ENCODE measurements around the gene MYOD1.

The MYOD1 gene

GRCh38 chr11:17751558-17751957 is 32.2 kb downstream of the MYOD1 start:
- DNase-seq: no peak

- no peak for DNase-seq
Measured at GRCh38 chr11:17752144-17752543, 32.8 kb downstream of the MYOD1 start.

- no peak for DNase-seq
Measured at GRCh38 chr11:17753153-17753552, 33.8 kb downstream of the MYOD1 start.

GRCh38 chr11:17753641-17754040 is 34.3 kb downstream of the MYOD1 start:
- DNase-seq: no peak

- no peak for DNase-seq
Measured at GRCh38 chr11:17755891-17756290, 36.5 kb downstream of the MYOD1 start.

GRCh38 chr11:17760102-17761029 is 41.0 kb downstream of the MYOD1 start:
- no peak for DNase-seq

- DNase-seq: no peak
Measured at GRCh38 chr11:17762309-17762974, 43.1 kb downstream of the MYOD1 start.

- no peak for DNase-seq
Measured at GRCh38 chr11:17763244-17763643, 43.9 kb downstream of the MYOD1 start.

- DNase-seq: no peak
Measured at GRCh38 chr11:17763703-17764102, 44.3 kb downstream of the MYOD1 start.

- no peak for DNase-seq
Measured at GRCh38 chr11:17764446-17765218, 45.3 kb downstream of the MYOD1 start.

- no peak for DNase-seq
Measured at GRCh38 chr11:17765356-17766072, 46.1 kb downstream of the MYOD1 start.

GRCh38 chr11:17766073-17766359 is 46.6 kb downstream of the MYOD1 start:
- DNase-seq: no peak

GRCh38 chr11:17766590-17766989 is 47.2 kb downstream of the MYOD1 start:
- no peak for DNase-seq

GRCh38 chr11:17767301-17767885 is 48.0 kb downstream of the MYOD1 start:
- DNase-seq: no peak

- no peak for DNase-seq
Measured at GRCh38 chr11:17767914-17768313, 48.5 kb downstream of the MYOD1 start.

- DNase-seq: no peak
Measured at GRCh38 chr11:17768547-17768946, 49.2 kb downstream of the MYOD1 start.

- no peak for DNase-seq
Measured at GRCh38 chr11:17769218-17769617, 49.8 kb downstream of the MYOD1 start.

- no peak for DNase-seq
Measured at GRCh38 chr11:17770048-17770652, 50.8 kb downstream of the MYOD1 start.

GRCh38 chr11:17770917-17771316 is 51.5 kb downstream of the MYOD1 start:
- DNase-seq: no peak

- no peak for DNase-seq
Measured at GRCh38 chr11:17771415-17771814, 52.0 kb downstream of the MYOD1 start.

Data from activated gamma-delta T cell treated with Interleukin-2 at 50 U/mL for 16 hours (primary cell).